ENCODE data around the gene VCAM1. TPM values are rescaled to one million over a fixed set of nuclear protein-coding genes. Genes with fewer than 3 reads are reported as not detected.
"Not testable (repeated sequence)": the region's sequence is repeated elsewhere in the genome, so short reads cannot be mapped to it uniquely, and the experiment has no call there.

The VCAM1 gene
- total and polyA plus RNA-seq, 11 donors: 1.3 to 40.7 (median 3.9) TPM

GRCh38 chr1:100708476-100709062 is 11.0 kb upstream of the VCAM1 start:
- intact Hi-C loops (cut with DNase I): no loop called here

DNA sequence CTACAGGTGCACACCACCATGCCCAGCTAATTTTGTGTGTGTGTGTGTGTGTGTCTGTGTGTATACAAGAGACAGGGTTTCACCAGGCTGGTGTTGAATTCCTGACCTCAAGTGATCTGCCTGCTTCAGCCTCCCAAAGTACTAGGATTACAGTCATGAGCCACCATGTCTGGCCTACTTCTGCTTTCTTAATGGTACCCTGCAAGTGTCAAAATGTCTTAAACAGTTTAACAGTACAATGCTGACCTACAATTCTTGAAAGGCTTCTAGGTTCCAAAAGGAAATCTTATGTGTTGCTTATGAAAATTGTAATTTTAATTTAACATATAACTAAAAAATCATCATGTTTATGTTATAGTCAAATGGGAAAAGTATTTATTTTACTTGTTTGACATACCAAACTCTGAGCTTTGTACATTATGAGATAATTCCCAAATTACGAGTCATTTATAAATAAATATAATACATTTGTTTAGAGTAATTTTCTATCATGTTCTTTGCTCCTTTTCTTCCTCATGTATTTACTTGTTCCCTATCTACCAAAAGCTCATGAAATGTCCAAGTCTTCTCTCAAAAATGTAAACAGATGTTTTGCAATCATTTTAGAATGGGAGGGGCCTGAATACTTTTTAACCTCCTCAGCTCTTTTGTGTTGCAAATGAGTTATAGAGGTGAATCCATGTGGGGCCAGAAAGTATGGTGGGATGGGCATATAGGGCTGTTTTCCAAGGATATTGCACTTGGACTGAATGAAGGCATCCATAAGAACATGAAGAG is 8.4 kb upstream of the VCAM1 start:
- Histone ChIP-seq H3K36me3 (no peaks in the 10 kb centered on the region), H3K4me1 (peaks cover 0 to 26% (median 3%) of the 10 kb centered on the region in 12 donors), H3K27ac (no peak overlapping the region), H3K9me3 (no peaks in the 10 kb centered on the region), H3K27me3 (no peaks in the 10 kb centered on the region), H3K4me3 (no peak overlapping the region)
- DNase-seq (no peak), ATAC-seq (no peak)
- WGBS, 4 donors: 95 to 99% (median 96%) methylated on average over 1 of the region's 1 CpG
- TF ChIP-seq CTCF (IDR thresholded peaks at IDR 0.05) (no peak), POLR2A (IDR thresholded peaks at IDR 0.05) (no peak)
- intact Hi-C loops (cut with DNase I): loop anchor here in 2 of 10 donors (10.0 kb wide), 2 partner anchors 154 to 176 kb away; partner anchors contain the start of gene GPR88 (in 1 of the 2)

More at GRCh38 chr1:100708476-100709062, 11.0 kb upstream of the VCAM1 start:
- H3K4me3 ChIP-seq: no peak overlapping the region
- no peaks in the 10 kb centered on the region for H3K27me3 ChIP-seq
- peak overlapping the region in 5 of 12 donors; percentile 21 to 53 (median 36) for H3K27ac ChIP-seq
- ATAC-seq (peak; percentile 42 to 86 (median 50)), DNase-seq (no peak)
- TF ChIP-seq POLR2A (IDR thresholded peaks at IDR 0.05) (no peak), CTCF (IDR thresholded peaks at IDR 0.05) (no peak)
- H3K9me3 ChIP-seq: no peaks in the 10 kb centered on the region
- peaks cover 0 to 26% (median 3%) of the 10 kb centered on the region in 12 donors for H3K4me1 ChIP-seq
- WGBS, 4 donors: 38 to 42% (median 40%) methylated on average over 2 of the region's 2 CpGs
- no peaks in the 10 kb centered on the region for H3K36me3 ChIP-seq

GRCh38 chr1:100713027-100713426 is 6.5 kb upstream of the VCAM1 start:
- not testable (repeated sequence) for H3K36me3 ChIP-seq, H3K27ac ChIP-seq, H3K4me3 ChIP-seq, H3K9me3 ChIP-seq, ATAC-seq, H3K27me3 ChIP-seq
- intact Hi-C loops (cut with DNase I): loop anchor here in 2 of 10 donors (10.0 kb wide), 2 partner anchors 152 to 178 kb away; partner anchors contain the start of gene GPR88 (in 1 of the 2)
- 84 to 94% (median 86%) methylated on average over 15 of the region's 15 CpGs for WGBS, 4 donors
- peaks cover 0 to 17% (median 2%) of the 10 kb centered on the region in 12 donors for H3K4me1 ChIP-seq
- peak in 2 of 5 donors; percentile 19 to 54 for DNase-seq

GRCh38 chr1:100713626-100714025 is 5.9 kb upstream of the VCAM1 start:
- H3K4me3 ChIP-seq: no peak overlapping the region
- no peak for TF ChIP-seq CTCF (IDR thresholded peaks at IDR 0.05)
- TF ChIP-seq POLR2A (IDR thresholded peaks at IDR 0.05): no peak
- no peaks in the 10 kb centered on the region for H3K36me3 ChIP-seq
- 83 to 98% (median 96%) methylated on average over 3 of the region's 3 CpGs for WGBS, 4 donors
- H3K27ac ChIP-seq: no peak overlapping the region
- intact Hi-C loops (cut with DNase I): loop anchor here in 2 of 10 donors (10.0 kb wide), 2 partner anchors 151 to 179 kb away; partner anchors contain the start of gene GPR88 (in 1 of the 2)
- peaks cover 0 to 14% (median 1%) of the 10 kb centered on the region in 12 donors for H3K4me1 ChIP-seq
- no peaks in the 10 kb centered on the region for H3K27me3 ChIP-seq
- DNase-seq: no peak
- H3K9me3 ChIP-seq: no peaks in the 10 kb centered on the region
- no peak for ATAC-seq

All from heart left ventricle (tissue), 16 donors.